HL-60 (cell line): Measurements from ENCODE around the gene IER2.

Experiments
- GABPA ChIP-seq: IDR thresholded peaks from 2 replicates; pipeline ENCODE4 v1.6.1; 2012; ENCODE audit warnings: low read depth
- POLR2AphosphoS5 ChIP-seq: IDR thresholded peaks from 2 replicates; pipeline ENCODE4 v1.6.1; 2012; ENCODE audit warnings: low read depth
- REST ChIP-seq: IDR thresholded peaks from 2 replicates; pipeline ENCODE4 v1.6.1; 2012; ENCODE audit warnings: low read depth; ENCODE audit not compliant: insufficient replicate concordance
- SPI1 ChIP-seq: IDR thresholded peaks from 2 replicates; pipeline ENCODE4 v1.6.1; 2012; ENCODE audit warnings: low read depth, mild to moderate bottlenecking, borderline replicate concordance
- TF ChIP-seq, protein P1 (sequence below): IDR thresholded peaks from one replicate; pipeline ENCODE4 v1.5.1; 2011; ENCODE audit warnings: low read length, control low read depth, inconsistent platforms; ENCODE audit not compliant: insufficient read depth

- TF ChIP-seq, protein P1, sequence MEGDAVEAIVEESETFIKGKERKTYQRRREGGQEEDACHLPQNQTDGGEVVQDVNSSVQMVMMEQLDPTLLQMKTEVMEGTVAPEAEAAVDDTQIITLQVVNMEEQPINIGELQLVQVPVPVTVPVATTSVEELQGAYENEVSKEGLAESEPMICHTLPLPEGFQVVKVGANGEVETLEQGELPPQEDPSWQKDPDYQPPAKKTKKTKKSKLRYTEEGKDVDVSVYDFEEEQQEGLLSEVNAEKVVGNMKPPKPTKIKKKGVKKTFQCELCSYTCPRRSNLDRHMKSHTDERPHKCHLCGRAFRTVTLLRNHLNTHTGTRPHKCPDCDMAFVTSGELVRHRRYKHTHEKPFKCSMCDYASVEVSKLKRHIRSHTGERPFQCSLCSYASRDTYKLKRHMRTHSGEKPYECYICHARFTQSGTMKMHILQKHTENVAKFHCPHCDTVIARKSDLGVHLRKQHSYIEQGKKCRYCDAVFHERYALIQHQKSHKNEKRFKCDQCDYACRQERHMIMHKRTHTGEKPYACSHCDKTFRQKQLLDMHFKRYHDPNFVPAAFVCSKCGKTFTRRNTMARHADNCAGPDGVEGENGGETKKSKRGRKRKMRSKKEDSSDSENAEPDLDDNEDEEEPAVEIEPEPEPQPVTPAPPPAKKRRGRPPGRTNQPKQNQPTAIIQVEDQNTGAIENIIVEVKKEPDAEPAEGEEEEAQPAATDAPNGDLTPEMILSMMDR, result no peak
- TF ChIP-seq POLR2AphosphoS5, result peak; percentile 62; the same call in 1 of the 2 replicates
- TF ChIP-seq REST, result no peak
- peak; percentile 83 for TF ChIP-seq GABPA
- no peak for TF ChIP-seq SPI1
Observed at GRCh38 chr19:13104848-13105711, 45.1 kb upstream of the IER2 start.
